Sigmoid colon (tissue), 4 donors: ENCODE measurements around the gene GPBAR1.

Experiments used
- EP300 ChIP-seq, 4 donors: sonication (generic); formaldehyde crosslinking; IDR thresholded peaks; one replicate each; pipeline ENCODE4 v1.6.1; 2017; ENCODE audit warnings: antibody characterized with exemption in 4 of 4
- TF ChIP-seq, protein P1 (sequence below), 4 experiments: fragments of 450-650 bp in 3 of 4; fragments of 200-600 bp in 1 of 4; IDR thresholded peaks; one replicate each; pipeline ENCODE4 v1.5.1; 2016 to 2019; ENCODE audit warnings: antibody characterized with exemption in 4 of 4, mild to moderate bottlenecking in 3 of 4, moderate library complexity in 2 of 4

DNA sequence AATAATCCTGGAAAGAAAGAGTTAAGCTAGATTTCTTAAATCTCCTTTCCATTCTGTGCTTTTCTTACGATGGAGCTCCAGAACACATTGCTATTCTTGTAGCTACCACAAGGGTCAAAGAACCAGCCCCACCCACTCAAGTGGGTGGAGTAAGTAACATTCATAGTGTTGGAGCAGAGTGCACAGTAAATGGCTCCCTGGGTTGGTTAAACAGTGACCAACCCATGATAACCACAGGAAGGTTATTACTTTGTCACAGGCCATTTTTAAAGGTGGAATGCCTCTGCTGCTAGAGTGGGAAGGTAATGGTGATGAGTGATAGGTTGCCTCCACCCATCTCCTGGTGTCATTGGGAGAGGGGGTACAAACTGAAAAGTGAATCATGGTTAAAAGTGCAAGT lies 29.9 kb upstream of the GPBAR1 start:
- TF ChIP-seq EP300 (IDR thresholded peaks at IDR 0.05) = no peak
- TF ChIP-seq, protein P1, sequence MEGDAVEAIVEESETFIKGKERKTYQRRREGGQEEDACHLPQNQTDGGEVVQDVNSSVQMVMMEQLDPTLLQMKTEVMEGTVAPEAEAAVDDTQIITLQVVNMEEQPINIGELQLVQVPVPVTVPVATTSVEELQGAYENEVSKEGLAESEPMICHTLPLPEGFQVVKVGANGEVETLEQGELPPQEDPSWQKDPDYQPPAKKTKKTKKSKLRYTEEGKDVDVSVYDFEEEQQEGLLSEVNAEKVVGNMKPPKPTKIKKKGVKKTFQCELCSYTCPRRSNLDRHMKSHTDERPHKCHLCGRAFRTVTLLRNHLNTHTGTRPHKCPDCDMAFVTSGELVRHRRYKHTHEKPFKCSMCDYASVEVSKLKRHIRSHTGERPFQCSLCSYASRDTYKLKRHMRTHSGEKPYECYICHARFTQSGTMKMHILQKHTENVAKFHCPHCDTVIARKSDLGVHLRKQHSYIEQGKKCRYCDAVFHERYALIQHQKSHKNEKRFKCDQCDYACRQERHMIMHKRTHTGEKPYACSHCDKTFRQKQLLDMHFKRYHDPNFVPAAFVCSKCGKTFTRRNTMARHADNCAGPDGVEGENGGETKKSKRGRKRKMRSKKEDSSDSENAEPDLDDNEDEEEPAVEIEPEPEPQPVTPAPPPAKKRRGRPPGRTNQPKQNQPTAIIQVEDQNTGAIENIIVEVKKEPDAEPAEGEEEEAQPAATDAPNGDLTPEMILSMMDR (IDR thresholded peaks at IDR 0.05) = peak in 1 of 4 experiments; percentile 10
